Islet of Langerhans (tissue), 1 donor: Measurements from ENCODE around the gene DNMBP.

Experiments
- FAIRE-seq: peaks from one replicate; lab custom pipeline; 2011; peaks lifted over from hg19 to GRCh38; lab: Jason Lieb, UNC

DNMBP gene, protein sequence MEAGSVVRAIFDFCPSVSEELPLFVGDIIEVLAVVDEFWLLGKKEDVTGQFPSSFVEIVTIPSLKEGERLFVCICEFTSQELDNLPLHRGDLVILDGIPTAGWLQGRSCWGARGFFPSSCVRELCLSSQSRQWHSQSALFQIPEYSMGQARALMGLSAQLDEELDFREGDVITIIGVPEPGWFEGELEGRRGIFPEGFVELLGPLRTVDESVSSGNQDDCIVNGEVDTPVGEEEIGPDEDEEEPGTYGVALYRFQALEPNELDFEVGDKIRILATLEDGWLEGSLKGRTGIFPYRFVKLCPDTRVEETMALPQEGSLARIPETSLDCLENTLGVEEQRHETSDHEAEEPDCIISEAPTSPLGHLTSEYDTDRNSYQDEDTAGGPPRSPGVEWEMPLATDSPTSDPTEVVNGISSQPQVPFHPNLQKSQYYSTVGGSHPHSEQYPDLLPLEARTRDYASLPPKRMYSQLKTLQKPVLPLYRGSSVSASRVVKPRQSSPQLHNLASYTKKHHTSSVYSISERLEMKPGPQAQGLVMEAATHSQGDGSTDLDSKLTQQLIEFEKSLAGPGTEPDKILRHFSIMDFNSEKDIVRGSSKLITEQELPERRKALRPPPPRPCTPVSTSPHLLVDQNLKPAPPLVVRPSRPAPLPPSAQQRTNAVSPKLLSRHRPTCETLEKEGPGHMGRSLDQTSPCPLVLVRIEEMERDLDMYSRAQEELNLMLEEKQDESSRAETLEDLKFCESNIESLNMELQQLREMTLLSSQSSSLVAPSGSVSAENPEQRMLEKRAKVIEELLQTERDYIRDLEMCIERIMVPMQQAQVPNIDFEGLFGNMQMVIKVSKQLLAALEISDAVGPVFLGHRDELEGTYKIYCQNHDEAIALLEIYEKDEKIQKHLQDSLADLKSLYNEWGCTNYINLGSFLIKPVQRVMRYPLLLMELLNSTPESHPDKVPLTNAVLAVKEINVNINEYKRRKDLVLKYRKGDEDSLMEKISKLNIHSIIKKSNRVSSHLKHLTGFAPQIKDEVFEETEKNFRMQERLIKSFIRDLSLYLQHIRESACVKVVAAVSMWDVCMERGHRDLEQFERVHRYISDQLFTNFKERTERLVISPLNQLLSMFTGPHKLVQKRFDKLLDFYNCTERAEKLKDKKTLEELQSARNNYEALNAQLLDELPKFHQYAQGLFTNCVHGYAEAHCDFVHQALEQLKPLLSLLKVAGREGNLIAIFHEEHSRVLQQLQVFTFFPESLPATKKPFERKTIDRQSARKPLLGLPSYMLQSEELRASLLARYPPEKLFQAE (N-terminal part only)

DNA sequence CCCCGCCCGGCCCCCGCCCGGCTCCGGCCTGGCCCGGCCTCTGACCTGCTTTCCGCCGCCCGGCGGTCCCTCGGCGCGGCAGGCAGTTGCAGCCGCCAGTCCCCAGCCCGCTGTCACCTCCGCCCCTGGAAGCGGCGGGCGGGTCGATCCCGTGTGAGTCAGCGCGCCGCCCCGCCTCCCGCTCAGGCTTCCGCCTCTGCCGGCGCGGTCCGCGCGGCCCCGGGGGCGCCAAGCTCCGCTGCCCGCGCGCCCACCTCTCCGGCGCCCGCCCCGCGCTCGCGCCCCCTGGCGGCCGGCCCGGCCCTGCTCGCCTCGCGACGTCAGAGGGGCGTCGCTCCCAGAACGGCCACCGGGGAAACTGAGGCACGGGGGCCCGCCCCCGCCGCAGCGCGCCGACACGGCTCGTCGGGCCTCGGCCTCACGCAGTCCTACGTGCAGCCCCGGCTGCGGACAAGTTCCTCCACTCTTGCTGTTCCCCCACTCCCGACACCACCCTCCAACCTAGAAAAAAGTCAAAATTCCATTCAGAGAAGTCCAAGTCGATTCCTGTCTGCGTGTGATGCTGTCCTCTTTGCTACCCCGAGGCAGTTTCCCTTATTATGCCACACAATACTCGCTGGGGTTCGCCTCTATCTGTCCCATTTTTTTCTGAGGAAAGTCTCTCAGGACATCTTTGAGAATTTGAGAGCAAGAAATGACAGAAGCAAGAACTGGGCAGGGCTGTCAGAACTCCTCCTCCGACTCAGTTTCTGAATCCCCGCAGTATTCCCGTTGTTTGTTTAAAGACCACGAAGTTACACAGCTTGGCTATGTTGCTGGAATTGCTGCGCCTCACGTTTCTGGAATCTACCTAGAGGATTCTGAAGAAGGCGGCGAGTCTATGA, at the start of gene DNMBP:
Gene DNMBP (minus strand): TSS at position 155 of the 884 bp plus-strand sequence. CDS start 37,823 bp downstream, outside the sequence.
- no peak for FAIRE-seq

DNA sequence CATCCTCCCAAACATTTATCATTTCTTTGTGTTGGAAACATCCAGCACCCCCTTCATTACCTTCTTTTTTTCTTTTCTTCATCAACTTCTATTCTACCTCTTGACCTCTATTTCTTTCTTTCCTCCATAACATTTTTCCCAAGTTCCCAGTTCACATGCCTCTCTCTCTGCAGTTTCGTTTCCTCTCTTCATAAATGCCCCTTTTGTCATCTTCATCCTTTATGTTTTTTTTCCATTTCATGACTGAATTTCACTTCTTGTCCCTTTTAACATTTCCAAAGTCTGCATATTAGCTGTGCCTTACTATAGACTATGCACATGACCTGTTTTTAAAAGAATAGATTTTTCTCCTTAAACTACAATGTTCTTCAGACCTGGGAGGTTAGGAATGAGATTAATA, 48.2 kb upstream of the DNMBP start:
- no peak for FAIRE-seq

DNA sequence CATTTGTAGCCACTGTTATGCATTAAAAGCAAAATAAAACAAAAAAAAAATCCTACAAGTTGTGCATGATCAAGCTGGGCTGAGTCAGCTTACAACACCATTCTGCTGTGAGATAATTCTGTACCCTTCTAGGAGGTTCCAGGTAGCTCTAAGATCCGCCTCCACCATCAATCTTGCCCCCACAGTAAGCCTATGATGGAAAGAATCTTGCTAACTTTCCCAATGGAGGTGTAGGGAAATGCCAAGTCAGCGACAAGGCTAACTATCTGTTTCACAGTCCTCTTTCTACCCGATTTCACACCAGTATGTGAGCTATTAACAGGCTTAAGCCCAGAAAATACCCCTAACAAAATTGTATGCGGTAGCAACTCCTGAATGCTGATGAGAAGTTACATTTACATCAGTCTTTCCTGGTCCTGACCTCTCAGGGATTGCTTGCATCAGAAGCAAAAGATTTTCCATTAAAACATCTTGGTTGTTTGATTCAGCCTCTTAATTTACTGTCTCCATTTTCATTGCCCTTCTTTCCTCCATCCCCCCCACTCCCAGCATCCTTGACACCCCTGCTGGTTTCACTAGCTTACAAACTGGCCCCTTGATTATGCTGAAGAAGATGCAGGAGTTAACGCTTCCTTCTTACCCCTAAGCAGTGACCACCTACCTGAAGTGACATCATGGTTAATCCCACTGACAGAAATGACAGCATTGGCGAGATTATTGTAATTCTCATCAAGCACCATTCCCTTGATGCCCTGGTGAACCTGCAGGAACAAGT, 44.1 kb upstream of the DNMBP start:
- FAIRE-seq: no peak

DNA sequence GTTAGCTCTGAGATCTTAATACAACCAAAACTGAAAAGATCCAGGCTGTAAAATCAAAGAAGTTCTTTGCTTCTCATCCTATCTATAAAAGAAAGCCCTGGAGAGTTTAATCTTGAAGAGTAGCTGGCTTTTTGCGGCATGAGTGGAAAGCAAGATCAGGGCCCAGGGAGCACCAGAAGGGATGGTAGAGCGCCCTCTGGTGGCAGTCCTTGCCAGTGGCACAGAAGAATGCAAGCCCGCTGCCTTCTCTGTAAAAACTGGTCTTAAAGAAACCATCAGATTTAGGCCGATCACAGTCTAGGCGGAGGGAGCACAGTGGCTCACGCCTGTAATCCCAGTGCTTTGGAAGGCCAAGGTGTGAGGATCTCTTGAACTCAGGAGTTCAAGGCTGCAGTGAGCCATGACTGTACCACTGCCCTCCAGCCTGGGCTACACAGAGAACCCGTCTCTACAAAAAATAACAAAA, 36.3 kb upstream of the DNMBP start:
- peak; percentile 45 for FAIRE-seq

DNA sequence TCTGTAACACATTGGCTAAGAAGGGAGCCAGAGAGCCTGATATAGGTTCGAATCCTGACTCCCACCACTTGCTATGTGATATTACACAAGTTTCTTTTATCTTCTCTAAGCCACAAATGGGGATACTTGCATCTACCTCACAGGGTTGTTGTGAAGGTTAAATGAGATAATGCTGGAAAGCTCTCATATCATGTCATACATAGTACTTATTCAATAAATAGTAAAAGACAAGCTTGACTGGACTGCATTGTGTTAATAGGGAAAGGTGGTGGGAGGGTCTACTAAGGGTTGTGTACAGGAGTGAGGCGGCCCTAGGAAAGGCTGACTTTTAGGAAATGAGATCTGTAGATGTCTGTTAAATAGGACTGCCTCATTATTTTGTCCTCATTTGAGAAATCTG, 35.8 kb upstream of the DNMBP start:
- no peak for FAIRE-seq

DNA sequence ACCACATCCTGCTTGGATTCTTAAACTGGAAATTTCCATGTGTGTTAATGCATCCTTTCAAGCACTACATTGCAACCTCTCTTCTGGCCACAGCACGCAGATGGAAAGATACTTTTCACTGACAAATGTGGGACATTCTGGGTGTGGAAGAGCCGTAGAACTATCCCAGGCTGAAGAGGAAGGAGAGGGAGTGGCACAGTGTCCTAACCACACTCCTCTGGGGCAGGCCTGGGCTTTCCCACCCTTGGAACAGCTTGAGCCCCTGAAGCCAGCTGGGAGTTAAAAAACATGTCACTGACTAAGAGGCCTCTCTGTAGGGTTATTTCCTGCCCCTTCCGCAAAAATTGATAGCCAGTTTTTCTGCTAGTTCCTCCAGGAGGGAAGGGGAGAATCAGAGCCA, 34.0 kb upstream of the DNMBP start:
- no peak for FAIRE-seq

DNA sequence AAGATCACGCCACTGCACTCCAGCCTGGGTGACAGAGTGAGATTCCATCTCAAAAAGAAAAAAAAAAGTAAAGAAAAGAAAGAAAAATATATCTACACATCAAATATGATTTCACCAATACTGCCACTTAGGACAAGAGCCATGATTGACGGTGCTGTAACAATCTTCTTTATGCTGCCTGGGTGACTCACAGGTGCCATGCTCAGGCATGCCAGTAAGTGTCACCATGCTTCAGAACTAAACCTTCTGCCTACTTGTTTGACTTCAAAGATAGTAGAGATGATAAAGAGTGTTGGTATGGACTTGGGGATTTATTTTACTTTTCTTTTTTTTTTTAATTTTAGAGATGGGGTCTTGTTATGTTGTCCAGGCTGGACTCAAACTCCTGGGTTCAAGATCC, 33.6 kb upstream of the DNMBP start:
- FAIRE-seq: no peak

DNA sequence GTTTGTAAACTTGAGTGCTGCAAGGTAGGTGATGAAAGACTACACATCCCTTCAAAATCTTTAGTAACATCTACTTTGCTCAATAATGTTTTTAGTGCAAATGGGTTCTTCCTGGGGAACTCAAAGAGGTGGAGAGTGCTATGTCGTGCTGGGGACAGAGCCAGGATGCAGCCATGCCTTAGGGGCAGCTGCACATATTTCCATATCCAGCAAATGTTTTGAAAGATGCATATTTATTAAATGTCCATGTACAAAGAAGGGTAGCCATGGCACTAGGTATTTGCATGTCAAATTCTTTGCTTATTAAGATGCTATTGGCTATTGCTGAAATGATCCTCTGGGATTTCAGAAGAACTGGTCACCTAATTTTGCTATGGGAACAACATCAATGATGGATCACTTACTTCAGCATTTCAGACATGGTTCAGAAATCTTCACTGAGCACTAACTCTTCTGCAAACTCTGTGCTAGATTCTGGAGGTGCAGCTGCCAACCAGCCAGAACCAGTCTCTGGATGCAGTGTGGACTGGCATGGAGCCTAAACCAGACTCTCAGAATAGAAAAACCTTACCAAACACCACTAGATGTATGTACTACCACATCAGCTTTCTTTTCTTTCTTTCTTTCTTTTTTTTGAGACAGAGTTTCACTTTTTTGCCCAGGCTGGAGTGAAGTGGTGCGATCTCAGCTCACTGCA, 31.7 kb upstream of the DNMBP start:
- no peak for FAIRE-seq

DNA sequence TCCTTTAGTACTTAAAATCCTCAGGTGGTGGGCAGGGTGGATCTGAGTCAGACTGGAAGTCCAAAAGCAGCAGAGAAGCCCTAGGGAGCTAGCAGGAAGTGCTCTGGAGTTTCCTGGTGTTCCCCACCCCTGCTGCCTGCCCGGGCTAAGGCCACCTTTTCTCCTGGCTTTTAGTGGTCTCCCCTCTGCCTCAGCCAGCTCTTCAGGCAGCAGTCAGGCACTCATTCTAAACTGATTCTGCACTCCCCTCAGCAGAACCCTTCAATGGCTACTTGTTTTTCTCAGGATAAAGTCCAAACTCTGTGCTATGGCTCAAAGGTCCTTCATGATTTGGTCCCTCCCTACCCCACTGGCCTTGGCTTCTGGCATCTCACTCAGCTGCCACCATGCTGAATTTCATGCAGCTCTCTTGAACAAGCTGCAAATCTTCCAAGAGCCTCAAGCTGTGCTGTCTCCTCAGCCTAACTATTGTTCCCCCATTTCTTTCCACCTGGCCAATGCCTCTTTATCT, 28.9 kb upstream of the DNMBP start:
- no peak for FAIRE-seq

DNA sequence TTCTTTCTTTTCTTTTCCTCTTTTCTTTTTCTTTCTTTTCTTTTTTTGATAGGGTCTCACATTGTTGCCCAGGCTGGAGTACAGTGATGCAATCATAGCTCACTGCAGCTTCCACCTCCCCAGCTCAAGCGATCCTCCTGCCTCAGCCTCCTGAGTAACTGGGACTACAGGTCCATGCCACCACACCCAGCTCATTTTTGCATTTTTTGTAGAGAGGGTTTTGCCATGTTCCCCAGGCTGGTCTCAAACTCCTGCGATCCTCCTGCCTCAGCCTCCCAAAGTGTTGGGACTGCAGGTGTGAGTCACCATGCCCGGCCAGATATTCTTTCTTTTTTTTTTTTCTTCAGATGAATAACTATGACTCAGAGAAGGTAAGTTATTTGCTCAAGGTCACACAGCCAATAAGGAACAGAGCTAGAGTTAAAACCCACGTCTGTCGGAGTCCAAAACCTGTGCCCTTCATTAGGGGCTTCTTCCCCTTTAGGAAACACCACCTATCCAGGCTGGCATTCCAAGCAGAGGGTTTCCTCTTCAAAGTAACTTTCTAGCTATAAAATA, 28.1 kb upstream of the DNMBP start:
- FAIRE-seq: no peak

DNA sequence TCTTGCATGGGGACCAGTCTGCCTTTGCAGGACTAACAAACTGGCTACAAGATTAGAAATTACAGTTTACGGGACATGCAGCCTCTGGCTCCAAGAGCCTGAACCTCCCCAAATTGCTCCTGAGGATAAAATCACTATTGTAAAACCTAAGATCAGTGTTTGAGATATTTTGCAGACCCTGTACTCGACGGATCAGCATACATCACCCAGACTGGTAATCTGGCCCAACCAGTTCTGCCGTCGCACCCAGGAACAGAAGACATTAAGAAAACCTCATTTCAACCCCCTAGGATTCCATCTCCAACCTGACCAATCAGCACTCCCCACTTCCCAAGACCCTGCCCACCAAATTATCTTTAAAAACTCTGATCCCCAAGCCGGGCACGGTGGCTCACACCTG, 27.1 kb upstream of the DNMBP start:
- FAIRE-seq: no peak

DNA sequence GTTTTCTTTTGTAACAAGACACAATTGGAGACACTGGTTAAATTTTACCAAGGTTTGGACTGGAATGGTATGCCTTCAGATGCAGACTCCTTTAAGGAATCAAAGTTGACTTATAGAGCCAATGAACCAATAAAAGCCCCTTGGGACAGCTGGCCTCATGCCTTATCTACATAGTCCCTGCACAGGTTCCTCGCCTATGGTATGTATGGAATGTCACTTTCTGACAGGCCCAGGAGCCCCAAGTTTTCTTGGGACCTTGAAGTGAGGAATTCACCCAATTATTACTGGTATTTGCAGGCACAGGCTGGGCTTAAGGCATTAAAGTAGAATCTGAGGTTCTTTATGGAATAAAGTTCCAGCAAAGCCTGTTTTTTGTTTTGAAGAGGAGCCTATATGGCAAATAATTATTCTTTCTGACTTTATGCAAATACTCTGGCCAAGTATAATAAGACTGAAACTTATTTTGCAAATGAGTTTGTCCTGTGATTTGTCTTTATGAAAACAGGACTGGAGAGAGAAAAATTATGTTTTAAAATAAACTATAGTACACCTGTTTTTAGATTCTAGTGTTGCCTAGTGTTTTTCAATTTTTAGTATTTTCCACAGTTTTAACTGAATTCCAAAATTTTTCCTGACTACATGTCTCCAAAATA, 24.1 kb upstream of the DNMBP start:
- FAIRE-seq: no peak

DNA sequence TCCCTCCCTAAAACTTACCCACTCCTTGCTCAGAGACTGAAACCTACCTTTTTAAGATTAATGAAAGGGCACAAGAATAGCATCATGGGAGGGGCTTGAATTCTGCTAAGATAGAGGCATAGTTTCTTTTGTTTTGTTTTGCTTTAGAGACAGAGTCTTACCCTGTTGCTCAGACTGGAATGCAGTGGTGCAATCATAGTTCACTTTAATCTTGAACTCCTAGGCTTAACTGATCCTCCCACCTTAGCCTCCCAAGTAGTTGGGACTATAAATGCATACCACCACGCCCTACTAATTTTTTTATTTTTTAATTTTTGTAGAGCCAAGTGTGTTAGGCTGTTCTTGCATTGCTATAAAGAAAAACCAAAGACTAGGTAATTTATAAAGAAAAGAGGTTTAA, 17.7 kb upstream of the DNMBP start:
- FAIRE-seq: no peak

DNA sequence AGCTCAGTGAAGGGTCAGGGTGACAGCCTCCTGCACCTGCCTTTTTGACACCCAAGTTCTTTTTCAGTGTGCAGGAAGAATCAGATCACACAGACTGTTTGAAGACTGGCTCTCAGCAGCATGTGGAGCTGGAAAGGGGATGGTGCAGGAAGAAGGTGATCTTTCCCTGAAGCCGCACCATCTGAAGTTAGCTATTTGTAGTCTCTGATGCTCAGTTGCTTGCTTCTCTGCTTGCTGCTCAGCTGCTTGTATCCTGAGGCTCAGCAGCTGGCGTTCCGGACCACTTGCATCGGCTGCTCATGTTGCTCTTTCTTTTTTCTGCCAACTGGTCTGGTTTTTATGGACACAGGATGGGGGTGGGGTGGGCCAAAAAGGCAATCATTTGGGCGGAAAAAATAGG, 15.8 kb upstream of the DNMBP start:
- FAIRE-seq: no peak

DNA sequence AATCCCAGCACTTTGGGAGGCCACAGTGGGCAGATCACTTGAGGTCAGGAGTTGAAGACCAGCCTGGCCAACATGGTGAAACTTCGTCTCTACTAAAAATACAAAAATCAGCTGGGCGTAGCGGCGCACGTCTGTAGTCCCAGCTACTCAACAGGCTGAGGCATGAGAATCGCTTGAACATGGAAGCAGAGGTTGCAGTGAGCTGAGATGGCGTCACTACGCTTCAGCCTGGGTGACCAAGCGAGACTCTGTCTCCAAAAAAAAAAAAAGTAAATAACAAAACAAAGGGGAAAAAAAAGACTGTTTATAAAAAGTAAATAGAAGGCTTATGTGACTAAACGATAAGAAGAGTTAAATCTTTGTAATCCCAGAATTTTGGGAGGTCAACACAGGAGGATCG, 15.0 kb upstream of the DNMBP start:
- FAIRE-seq: no peak

DNA sequence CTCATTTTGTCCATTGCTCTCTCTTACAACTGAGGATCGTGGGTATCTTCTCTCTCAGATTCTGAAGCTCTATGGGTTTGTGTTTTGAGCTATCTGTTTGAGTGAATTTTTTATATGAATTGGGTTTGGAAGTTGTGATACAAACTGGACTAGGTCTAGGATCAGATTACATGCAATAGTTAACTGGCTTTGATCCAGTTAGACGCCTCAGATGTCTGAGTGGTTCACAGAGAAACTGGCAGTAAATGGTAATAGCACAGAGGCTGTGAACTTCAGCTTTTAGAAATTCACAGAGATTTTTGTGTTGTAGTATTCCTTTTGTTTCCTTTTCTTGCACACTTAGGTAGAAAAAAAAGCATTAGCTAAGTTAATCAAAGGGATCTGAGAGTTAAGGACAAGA, 12.7 kb upstream of the DNMBP start:
- no peak for FAIRE-seq

DNA sequence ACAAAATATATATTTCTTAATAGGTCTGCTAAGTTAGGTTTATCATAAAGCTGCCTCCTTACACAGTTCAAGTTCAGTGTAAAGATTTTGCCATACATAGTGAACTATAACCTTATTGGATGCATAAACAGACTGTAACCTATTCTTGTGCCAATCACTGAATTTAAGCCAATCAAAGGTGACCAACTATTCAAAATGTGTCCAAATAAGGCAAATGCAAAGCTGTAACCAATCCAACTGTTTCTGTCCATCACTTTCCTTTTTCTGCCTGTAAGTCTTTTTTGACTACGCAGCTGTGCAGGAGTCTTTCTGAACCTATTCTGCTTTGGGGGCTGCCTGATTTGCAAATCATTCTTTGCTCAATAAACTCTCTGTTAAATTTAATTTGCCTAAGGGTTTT, 11.6 kb upstream of the DNMBP start:
- FAIRE-seq: no peak

DNA sequence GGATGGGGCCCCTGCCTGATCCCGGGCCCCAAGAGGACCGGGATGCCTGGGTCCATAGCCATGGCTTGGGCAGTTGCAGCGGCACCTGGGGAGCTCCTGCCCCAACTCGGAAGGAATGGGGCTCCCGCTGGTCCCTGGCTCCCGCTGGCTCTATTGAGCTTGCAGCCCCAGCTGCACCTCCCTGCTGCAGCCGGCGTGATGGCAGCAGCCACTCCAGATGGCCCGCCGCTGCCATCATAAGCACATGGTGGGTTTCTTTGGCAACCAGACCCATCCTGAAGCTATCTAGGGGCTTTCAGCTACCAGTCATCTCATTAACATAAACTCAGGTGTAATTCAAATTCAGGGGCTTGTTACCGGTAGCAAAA, 11.1 kb upstream of the DNMBP start:
- FAIRE-seq: no peak
